Astrocyte of the cerebellum (primary cell): ENCODE measurements around the gene IL19.

Source experiments
- DNase-seq: peaks from one replicate; pipeline ENCODE4 v3.0.0-alpha.2; 2011; ENCODE audit warnings: low read depth
- H3K4me3 ChIP-seq: 2 replicates; pipeline ENCODE4 v1.5.1; 2011; ENCODE audit warnings: mild to moderate bottlenecking, low read depth, low read length, moderate library complexity
- CTCF ChIP-seq: IDR thresholded peaks from 2 replicates; pipeline ENCODE4 v1.5.1; 2012; ENCODE audit warnings: low read length, low read depth, moderate library complexity, mild to moderate bottlenecking; ENCODE audit errors: missing control alignments
- in situ Hi-C: cut with HindIII; loops from 2 replicates; pipeline ENCODE4 v1.10.0; 2017; ENCODE audit warnings: low sequenced_read_pairs

The IL19 gene

GRCh38 chr1:206866062-206866461, 95.5 kb downstream of the IL19 start:
- H3K4me3 ChIP-seq, result no peak overlapping the region
- no peak for TF ChIP-seq CTCF
- no peak for DNase-seq
- in situ Hi-C loops, result no loop called here

- no peak for DNase-seq
- in situ Hi-C loops, result no loop called here
Observed at GRCh38 chr1:206867239-206867638, 96.7 kb downstream of the IL19 start.

DNA sequence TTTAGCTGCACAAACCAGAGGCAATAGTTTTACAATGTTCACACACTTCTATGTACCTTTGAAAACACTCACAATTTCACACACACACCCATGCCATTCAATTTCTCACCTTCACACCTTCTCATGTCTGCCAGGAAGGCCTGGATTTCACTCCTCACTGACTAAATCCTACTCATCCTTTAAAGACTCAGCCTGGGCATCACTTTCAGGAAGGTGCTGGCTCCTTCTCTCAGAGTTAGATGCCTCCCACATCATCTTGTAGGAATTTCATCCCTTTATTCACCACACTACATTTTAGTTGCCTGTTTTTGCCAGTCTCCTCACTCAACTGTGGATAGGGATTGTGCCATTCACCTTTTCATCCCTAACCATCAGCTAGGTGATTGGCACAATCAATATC, 97.1 kb downstream of the IL19 start:
- DNase-seq, result no peak
- H3K4me3 ChIP-seq, result no peak overlapping the region
- in situ Hi-C loops, result no loop called here
- no peak for TF ChIP-seq CTCF

More at GRCh38 chr1:206867239-206867638, 96.7 kb downstream of the IL19 start:
- TF ChIP-seq CTCF, result no peak
- H3K4me3 ChIP-seq, result no peak overlapping the region

DNA sequence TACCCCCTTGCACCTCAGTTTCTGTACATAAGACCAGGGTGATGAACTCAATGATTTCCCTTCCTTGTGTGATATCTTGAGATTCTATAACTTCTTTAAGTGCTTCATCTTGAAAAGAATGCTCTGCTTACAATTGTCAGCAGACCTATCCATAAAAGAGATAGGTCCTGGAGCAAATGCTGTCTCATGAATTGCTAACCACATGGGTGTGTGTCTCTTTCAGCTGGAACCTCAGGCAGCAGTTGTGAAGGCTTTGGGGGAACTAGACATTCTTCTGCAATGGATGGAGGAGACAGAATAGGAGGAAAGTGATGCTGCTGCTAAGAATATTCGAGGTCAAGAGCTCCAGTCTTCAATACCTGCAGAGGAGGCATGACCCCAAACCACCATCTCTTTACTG, 97.7 kb downstream of the IL19 start:
- in situ Hi-C loops, result no loop called here
- DNase-seq, result no peak
- TF ChIP-seq CTCF, result no peak
- H3K4me3 ChIP-seq, result no peak overlapping the region

DNA sequence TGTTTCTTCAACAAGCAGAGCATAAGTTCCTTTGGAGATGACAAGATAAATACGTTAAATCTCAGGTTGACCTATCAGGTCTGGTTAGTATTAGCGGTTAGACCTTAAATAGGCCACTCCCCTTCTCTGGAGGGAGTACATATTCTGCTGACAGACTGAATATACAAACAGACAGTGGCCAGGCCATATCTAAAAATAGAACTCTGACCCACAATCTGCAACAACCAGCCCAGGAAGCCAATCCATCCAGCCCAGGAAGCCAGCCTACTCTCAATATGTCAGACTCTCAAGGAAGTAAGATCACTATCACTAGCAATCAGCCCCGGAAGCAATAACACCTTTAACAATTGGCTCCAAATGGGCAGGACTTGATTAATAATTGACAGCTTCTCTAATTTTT, 101.6 kb downstream of the IL19 start:
- no peak for DNase-seq
- no peak for TF ChIP-seq CTCF
- no peak overlapping the region for H3K4me3 ChIP-seq
- in situ Hi-C loops, result no loop called here

DNA sequence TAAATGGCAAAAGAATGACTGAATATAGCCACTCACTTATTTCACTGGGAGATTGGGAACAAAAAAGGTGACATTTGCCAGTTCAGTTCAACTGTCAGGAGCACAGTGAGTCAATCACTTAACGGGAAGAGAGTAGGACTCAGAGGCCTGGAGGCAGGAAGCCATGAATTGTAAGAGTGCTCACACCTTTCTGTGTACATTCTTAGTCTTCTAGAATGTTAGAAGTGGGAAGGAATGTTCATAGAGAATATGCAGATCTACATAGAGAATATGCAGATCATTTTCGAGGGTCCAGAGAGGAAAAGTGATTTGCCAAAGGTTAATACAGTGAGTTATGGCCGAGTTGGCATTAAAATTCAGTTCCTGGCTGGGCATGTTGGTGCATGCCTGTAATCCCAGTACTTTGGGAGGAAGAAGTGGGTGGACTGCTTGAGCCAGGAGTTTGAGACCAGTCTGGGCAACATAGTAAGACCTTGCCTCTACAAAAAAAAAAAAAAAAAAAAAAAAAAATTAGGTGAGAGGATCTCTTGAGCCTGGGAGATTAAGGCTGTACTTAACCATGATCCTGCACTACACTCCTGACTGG, 103.1 kb downstream of the IL19 start:
- in situ Hi-C loops, result no loop called here
- no peak overlapping the region for H3K4me3 ChIP-seq
- TF ChIP-seq CTCF, result no peak
- no peak for DNase-seq
